Neural crest cell (in vitro differentiated cells): ENCODE results near the gene GPI. TPM values are rescaled to one million over a fixed set of nuclear protein-coding genes. Genes with fewer than 3 reads are reported as not detected.

Experiments used
- DNase-seq: peaks from one replicate; pipeline ENCODE4 v3.0.0; 2021; ENCODE audit warnings: low read depth, mixed read lengths, low spot score
- H3K27ac Mint-ChIP-seq: one replicate; pipeline ENCODE4 v1.8.0; 2021; ENCODE audit warnings: mild to moderate bottlenecking, mixed read lengths; ENCODE audit not compliant: unreplicated experiment
- H3K27me3 Mint-ChIP-seq: 2 replicates; pipeline ENCODE4 v1.8.0; 2021; ENCODE audit warnings: low read depth, mild to moderate bottlenecking, mixed read lengths
- H3K36me3 Mint-ChIP-seq: 2 replicates; pipeline ENCODE4 v1.8.0; 2021; ENCODE audit warnings: low read depth, mild to moderate bottlenecking, mixed read lengths
- H3K4me1 Mint-ChIP-seq: 2 replicates; pipeline ENCODE4 v1.8.0; 2021; ENCODE audit warnings: mixed read lengths
- H3K4me3 Mint-ChIP-seq: one replicate; pipeline ENCODE4 v1.8.0; 2021; ENCODE audit warnings: mild to moderate bottlenecking, mixed read lengths
- H3K9me3 Mint-ChIP-seq: 2 replicates; pipeline ENCODE4 v1.8.0; 2021; ENCODE audit warnings: mixed read lengths
- CTCF ChIP-seq: fragments of 200-600 bp; sonication (generic); conservative IDR thresholded peaks from 2 replicates; pipeline ENCODE4 v1.5.0; 2021; ENCODE audit warnings: antibody characterized with exemption, mild to moderate bottlenecking
- total RNA-seq: library from RNA; stranded (reverse); gene quantifications from 2 replicates; pipeline ENCODE4 v1.2.1, GENCODE V29; 2021

Gene GPI
- total RNA-seq, 1 donor from 2014 or later = 227 TPM

DNA sequence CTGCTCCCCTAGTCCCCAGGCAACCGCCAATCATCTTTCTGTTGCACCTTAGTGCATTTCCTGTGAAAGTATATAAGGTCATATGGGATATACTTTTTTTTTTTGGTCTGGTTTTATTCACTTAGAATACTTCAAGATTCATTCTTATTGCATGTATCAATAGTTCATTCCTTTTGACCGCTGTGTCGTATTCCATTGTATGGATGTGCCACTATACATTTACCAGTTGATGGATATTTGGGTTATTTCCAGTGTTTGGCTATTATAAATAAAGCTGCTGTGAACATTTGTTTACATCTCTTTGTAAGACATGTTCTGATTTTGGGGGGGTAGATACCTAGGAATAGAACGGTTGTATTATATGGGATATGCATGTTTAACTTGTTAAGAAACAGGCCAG, 53.3 kb downstream of the GPI start:
- Mint-ChIP-seq H3K36me3 (peaks cover 9% of the 10 kb centered on the region), H3K27ac (no peak overlapping the region), H3K4me3 (no peak overlapping the region), H3K27me3 (no peaks in the 10 kb centered on the region), H3K4me1 (no peaks in the 10 kb centered on the region), H3K9me3 (no peaks in the 10 kb centered on the region)
- no peak for DNase-seq
- no peak for TF ChIP-seq CTCF

DNA sequence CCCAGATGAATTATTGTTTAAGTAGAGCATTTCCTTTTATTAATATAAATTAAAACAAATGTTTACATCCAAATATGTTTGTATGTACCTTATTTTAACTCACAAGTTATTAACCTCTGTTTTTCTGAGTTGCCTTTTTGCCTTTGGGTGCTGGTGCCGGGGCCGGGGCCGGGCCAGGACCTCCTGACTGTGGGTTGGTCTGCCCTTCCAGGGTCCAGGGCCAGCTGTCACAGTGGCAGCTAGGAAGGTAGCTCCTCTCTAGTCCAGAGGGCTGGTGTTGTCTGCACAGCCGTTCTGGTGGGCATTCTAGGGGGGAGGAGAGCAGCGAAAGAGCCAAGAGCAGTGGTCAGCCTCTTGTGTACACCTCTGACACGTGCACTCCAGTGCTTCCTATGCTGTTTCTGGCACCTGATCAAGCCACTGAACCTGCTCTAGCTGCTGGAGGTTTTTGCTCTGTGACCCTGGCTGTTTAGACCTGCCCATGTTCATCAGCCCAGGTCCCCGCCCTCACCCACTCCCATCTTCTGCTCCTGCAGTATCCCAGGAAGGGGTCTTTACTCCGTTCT, 61.2 kb downstream of the GPI start:
- H3K27ac Mint-ChIP-seq = no peak overlapping the region
- no peaks in the 10 kb centered on the region for H3K9me3 Mint-ChIP-seq
- H3K4me1 Mint-ChIP-seq = peaks cover 27% of the 10 kb centered on the region
- no peak for TF ChIP-seq CTCF
- H3K36me3 Mint-ChIP-seq = peaks cover 2% of the 10 kb centered on the region
- DNase-seq = no peak
- no peaks in the 10 kb centered on the region for H3K27me3 Mint-ChIP-seq
- peak overlapping the region; percentile 77 for H3K4me3 Mint-ChIP-seq

DNA sequence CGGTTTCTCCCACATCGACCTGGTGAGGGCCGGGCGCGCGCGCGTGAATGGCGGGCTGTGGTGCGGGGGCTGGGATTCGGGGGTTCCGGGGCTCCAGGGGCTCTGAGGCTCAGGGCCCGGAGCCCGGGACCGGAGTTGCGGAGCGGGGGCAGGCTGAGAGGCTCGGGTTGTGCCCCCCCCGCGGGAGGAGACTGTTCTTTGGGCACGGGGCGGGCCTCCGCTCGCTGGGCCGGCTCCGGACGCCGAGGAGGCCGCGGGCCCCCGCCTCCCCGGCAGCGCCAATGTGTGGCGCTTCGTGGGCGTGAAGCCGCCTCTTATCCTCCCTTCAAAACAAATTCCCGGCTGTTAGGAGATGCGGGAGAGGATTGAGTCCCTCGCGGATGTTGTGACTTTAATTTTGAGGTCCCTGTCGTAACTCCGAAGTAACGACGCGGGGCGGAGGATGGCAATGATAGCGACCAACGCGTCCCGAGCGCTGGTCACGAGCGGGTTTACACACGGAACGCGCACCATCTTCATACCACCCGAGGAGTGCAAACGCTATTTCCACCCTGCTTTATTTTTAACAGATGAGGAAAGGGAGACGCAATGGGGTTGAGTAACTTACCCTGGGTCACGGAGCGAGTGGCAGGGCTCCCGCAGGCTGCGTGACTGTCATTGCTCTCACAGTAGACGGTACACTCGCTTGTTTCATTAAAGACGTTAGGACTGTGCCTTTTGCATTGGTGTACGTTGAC, 63.7 kb downstream of the GPI start:
- H3K27me3 Mint-ChIP-seq = no peaks in the 10 kb centered on the region
- H3K36me3 Mint-ChIP-seq = peaks cover 2% of the 10 kb centered on the region
- H3K4me1 Mint-ChIP-seq = peaks cover 39% of the 10 kb centered on the region
- peak overlapping the region; percentile 99 for H3K4me3 Mint-ChIP-seq
- no peak for TF ChIP-seq CTCF
- H3K9me3 Mint-ChIP-seq = no peaks in the 10 kb centered on the region
- peak overlapping the region; percentile 97 for H3K27ac Mint-ChIP-seq
- no peak for DNase-seq

DNA sequence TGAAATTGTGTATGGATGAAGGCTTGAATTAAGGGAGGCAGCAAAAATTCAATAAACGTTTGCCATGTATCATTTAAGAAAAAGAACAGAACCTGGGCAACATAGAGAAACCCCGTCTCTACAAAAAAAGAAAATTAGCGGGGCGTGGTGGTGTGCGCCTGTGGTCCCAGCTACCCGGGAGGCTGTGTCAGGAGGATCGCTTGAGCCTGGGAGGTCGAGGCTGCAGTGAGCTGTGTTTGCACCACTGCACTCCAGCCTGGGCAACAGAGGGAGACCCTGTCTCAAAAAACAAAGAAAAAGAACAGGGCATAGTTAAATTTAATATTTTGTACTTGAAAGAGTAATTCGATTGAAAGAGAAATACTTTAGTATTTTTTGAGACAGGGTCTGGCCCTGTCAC, 64.6 kb downstream of the GPI start:
- H3K36me3 Mint-ChIP-seq = peaks cover 8% of the 10 kb centered on the region
- no peaks in the 10 kb centered on the region for H3K27me3 Mint-ChIP-seq
- H3K9me3 Mint-ChIP-seq = no peaks in the 10 kb centered on the region
- TF ChIP-seq CTCF = no peak
- H3K4me1 Mint-ChIP-seq = peaks cover 39% of the 10 kb centered on the region
- H3K4me3 Mint-ChIP-seq = peak overlapping the region; percentile 99
- DNase-seq = no peak
- H3K27ac Mint-ChIP-seq = no peak overlapping the region

DNA sequence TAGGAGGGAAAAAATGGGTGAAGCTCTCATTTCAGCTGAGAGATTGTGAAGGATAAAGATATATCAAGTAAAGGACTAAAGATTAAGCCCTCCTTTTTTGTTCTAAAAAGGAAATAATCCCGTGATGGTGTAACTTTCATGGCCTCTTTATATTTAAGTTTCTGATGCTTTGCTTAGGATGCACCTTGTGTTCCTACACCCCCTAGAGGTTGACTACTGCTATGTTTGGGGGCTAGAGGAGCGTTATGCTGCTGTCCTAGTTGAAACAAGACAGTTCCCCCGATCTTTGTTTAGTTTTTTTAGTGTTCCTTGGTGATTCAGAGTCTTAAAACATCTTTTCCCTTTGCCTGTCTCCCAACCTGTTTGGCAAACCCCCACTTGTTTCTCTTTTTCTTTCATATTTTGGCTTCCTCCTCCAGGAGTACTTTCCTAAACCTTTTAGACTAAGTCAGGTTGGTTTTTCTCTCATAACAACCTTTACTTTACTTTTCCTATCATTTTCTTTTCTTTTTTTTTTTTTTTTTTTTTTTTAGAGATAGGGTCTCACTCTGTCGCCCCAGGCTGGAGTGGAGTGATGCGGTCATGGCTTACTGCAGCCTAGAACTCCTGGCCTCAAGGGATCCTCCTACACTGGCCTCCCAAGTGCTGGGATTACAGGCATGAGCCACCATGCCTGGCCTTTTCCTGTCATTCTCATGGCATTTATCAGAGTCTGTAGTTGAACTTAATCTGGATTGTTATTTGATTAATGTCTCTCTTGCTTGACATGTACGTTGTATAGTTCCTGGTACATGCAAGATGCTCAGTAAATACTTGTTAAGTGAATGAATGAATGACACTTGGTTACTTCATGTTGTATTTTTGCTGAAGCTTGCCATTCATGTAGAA, 66.0 kb downstream of the GPI start:
- H3K27me3 Mint-ChIP-seq = no peaks in the 10 kb centered on the region
- H3K9me3 Mint-ChIP-seq = no peaks in the 10 kb centered on the region
- peak; percentile 71 for TF ChIP-seq CTCF
- peak overlapping the region; percentile 99 for H3K4me3 Mint-ChIP-seq
- peak overlapping the region; percentile 44 for H3K27ac Mint-ChIP-seq
- H3K36me3 Mint-ChIP-seq = peaks cover 8% of the 10 kb centered on the region
- DNase-seq = no peak
- H3K4me1 Mint-ChIP-seq = peaks cover 39% of the 10 kb centered on the region
